Endothelial cell of umbilical vein (primary cell): Measurements from ENCODE around the gene METTL24.

Experiments used
- CTCF ChIP-seq, 2 donors: IDR thresholded peaks; 1 replicate in 1 of 2; 2 replicates in 1 of 2; pipeline ENCODE4 v1.5.1; 2011; ENCODE audit warnings: low read length in 2 of 2, mild to moderate bottlenecking in 2 of 2, moderate library complexity in 2 of 2, control low read depth in 1 of 2, inconsistent platforms in 1 of 2, low read depth in 1 of 2; ENCODE audit not compliant: insufficient read depth in 1 of 2; ENCODE audit errors: extremely low read depth in 1 of 2
- EZH2 ChIP-seq: IDR thresholded peaks from 2 replicates; pipeline ENCODE4 v1.6.1; 2012; ENCODE audit warnings: borderline replicate concordance, low read depth, mild to moderate bottlenecking, moderate library complexity, low read length, inconsistent platforms; ENCODE audit not compliant: severe bottlenecking
- POLR2A ChIP-seq: IDR thresholded peaks from 2 replicates; pipeline ENCODE4 v1.6.1; 2012; ENCODE audit warnings: low read depth, mild to moderate bottlenecking, control low read depth, low read length
- POLR2AphosphoS5 ChIP-seq: IDR thresholded peaks from 2 replicates; pipeline ENCODE4 v1.6.1; 2012; ENCODE audit warnings: low read depth, mild to moderate bottlenecking, control low read depth, low read length, moderate library complexity; ENCODE audit not compliant: insufficient read depth

GRCh38 chr6:110404607-110405006 is 46.5 kb upstream of the METTL24 start:
- TF ChIP-seq EZH2 (no peak), POLR2A (no peak), CTCF (IDR thresholded peaks at IDR 0.05; ENCODE audit: extremely low read depth in 1 of 2, insufficient read depth in 1 of 2, low read depth in 1 of 2, low read length in 2 of 2) (no peak), POLR2AphosphoS5 (no peak)
